Upper lobe of left lung (tissue), 6 donors: Measurements from ENCODE around the gene CSK. TPM values are rescaled to one million over a fixed set of nuclear protein-coding genes. Genes with fewer than 3 reads are reported as not detected.

Source experiments
- ATAC-seq, 2 donors: fragments of 200-7000 bp; cut with Tn5 transposase; one replicate each; pipeline ENCODE4 v1.9.1; 2022; ENCODE audit warnings: mild to moderate bottlenecking in 2 of 2, moderate library complexity in 2 of 2; ENCODE audit not compliant: low FRiP score in 2 of 2
- DNase-seq, 2 donors: peaks; one replicate each; pipeline ENCODE4 v3.0.0-alpha.2; 2019 to 2020
- H3K27ac ChIP-seq, 4 donors: fragments of 200-600 bp; sonication (generic); one replicate each; pipeline ENCODE4 v1.5.1; 2016 to 2019
- H3K27me3 ChIP-seq, 4 donors: fragments of 200-600 bp; sonication (generic); one replicate each; pipeline ENCODE4 v1.5.1; 2017 to 2019
- H3K36me3 ChIP-seq, 4 donors: fragments of 200-600 bp; sonication (generic); one replicate each; pipeline ENCODE4 v1.5.1; 2016 to 2019
- H3K4me1 ChIP-seq, 4 donors: fragments of 200-600 bp; sonication (generic); one replicate each; pipeline ENCODE4 v1.5.1; 2018 to 2019
- H3K4me3 ChIP-seq, 4 donors: fragments of 200-600 bp; sonication (generic); one replicate each; pipeline ENCODE4 v1.5.1; 2017 to 2019; ENCODE audit warnings: mild to moderate bottlenecking in 2 of 4, moderate library complexity in 1 of 4
- H3K9me3 ChIP-seq, 4 donors: fragments of 200-600 bp; sonication (generic); one replicate each; pipeline ENCODE4 v1.5.1; 2018 to 2019
- EP300 ChIP-seq, 4 donors: sonication (generic); formaldehyde crosslinking; IDR thresholded peaks; one replicate each; pipeline ENCODE4 v1.5.1; 2017; ENCODE audit warnings: antibody characterized with exemption in 4 of 4, control low read depth in 2 of 4
- POLR2A ChIP-seq, 4 donors: fragments of 450-650 bp; IDR thresholded peaks; one replicate each; pipeline ENCODE4 v1.5.1; 2016 to 2017; ENCODE audit warnings: antibody characterized with exemption in 4 of 4, mild to moderate bottlenecking in 2 of 4
- POLR2AphosphoS5 ChIP-seq, 2 donors: sonication (generic); formaldehyde crosslinking; IDR thresholded peaks; one replicate each; pipeline ENCODE4 v1.5.1; 2017; ENCODE audit warnings: antibody characterized with exemption in 2 of 2
- WGBS, 2 donors: methylation state at CpG; one replicate each; pipeline ENCODE4 v1.1.5; 2017 to 2018; 5-methylcytosine and 5-hydroxymethylcytosine counted together
- total RNA-seq, 6 donors: library from RNA; depleted of rRNA in 4 of 6; stranded (reverse); fragments of >200 nt in 4 of 6; gene quantifications; one replicate each; pipeline versions ENCODE4 v1.1.0 to v1.2.1, GENCODE V29; 2016 to 2021
- TF ChIP-seq, protein P1 (sequence below), 6 experiments: fragments of 450-650 bp in 4 of 6; fragments of 200-600 bp in 2 of 6; sonication (generic) in 2 of 6; IDR thresholded peaks; one replicate each; pipeline ENCODE4 v1.5.1; 2016 to 2019; ENCODE audit warnings: antibody characterized with exemption in 6 of 6
- donor health status: DM: no; HTN: no; CAD: no; lungs with moderate emphysema.
- donor health status: DM: no; HTN: yes; CAD: no; lungs with severe emphysema.

CSK gene
- total RNA-seq, 6 donors from 2014 or later = 32.7 to 104 (median 64.8) TPM

DNA sequence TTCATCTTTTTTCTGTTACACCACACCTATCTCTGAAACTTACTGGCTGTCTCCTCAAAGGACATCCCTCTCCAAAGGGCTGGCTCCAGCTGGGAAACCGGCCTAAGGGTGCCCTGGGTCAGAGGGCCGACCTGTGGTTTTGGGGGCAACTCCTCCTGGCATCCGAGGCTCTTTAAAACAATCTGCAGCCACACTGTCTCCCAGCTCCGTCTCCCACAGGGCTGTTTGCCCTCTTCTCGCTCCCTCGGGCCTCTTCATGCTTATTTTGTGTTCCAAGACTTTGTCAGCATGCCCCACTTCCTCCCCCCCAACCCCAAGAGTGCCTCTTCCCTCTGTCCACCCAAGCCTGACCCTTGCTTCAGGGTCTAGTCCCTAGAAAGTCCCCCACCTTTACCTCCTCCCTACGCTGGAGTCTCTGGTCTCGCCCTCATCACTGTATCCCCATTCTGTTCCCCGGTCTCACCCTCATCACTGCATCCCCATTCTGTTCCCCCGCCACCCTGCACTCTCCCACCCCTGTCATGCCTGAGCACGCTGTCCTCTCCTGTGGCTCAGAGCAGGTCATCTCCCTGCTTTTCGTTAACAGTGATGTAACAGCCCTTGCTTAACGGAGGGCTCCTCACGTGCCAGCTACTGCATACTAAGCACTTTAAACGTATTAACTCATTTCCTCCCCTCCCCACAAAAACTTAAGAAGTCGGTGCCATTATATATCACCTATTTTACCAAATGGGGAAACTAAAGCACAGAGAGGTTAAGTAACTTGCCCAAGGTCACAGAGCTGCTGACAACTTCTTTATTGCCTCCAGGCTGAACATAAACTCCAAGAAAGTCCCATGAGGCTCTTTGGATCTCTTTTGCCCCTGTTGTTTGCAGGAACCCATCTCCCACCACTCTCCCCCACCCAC lies 1.1 kb upstream of the CSK start:
- ATAC-seq (peak in 1 of 2 donors; percentile 2), DNase-seq (peak in 1 of 2 donors; percentile 78)
- Histone ChIP-seq H3K36me3 (no peaks in the 10 kb centered on the region), H3K27me3 (no peaks in the 10 kb centered on the region), H3K4me3 (peak overlapping the region in 3 of 4 donors; percentile 86 to 90 (median 89)), H3K9me3 (no peaks in the 10 kb centered on the region), H3K4me1 (peaks cover 67 to 81% (median 75%) of the 10 kb centered on the region in 4 donors), H3K27ac (peak overlapping the region; percentile 58 to 98 (median 70))
- TF ChIP-seq POLR2A (IDR thresholded peaks at IDR 0.05) = peak in 1 of 4 donors; percentile 39
- TF ChIP-seq POLR2AphosphoS5 (IDR thresholded peaks at IDR 0.05) = peak in 1 of 2 donors; percentile 35
- TF ChIP-seq, protein P1, sequence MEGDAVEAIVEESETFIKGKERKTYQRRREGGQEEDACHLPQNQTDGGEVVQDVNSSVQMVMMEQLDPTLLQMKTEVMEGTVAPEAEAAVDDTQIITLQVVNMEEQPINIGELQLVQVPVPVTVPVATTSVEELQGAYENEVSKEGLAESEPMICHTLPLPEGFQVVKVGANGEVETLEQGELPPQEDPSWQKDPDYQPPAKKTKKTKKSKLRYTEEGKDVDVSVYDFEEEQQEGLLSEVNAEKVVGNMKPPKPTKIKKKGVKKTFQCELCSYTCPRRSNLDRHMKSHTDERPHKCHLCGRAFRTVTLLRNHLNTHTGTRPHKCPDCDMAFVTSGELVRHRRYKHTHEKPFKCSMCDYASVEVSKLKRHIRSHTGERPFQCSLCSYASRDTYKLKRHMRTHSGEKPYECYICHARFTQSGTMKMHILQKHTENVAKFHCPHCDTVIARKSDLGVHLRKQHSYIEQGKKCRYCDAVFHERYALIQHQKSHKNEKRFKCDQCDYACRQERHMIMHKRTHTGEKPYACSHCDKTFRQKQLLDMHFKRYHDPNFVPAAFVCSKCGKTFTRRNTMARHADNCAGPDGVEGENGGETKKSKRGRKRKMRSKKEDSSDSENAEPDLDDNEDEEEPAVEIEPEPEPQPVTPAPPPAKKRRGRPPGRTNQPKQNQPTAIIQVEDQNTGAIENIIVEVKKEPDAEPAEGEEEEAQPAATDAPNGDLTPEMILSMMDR (IDR thresholded peaks at IDR 0.05) = peak in 1 of 6 experiments; percentile 6
- TF ChIP-seq EP300 (IDR thresholded peaks at IDR 0.05) = no peak
- 39 to 46% methylated on average over 16 of the region's 16 CpGs for WGBS, 2 donors

DNA sequence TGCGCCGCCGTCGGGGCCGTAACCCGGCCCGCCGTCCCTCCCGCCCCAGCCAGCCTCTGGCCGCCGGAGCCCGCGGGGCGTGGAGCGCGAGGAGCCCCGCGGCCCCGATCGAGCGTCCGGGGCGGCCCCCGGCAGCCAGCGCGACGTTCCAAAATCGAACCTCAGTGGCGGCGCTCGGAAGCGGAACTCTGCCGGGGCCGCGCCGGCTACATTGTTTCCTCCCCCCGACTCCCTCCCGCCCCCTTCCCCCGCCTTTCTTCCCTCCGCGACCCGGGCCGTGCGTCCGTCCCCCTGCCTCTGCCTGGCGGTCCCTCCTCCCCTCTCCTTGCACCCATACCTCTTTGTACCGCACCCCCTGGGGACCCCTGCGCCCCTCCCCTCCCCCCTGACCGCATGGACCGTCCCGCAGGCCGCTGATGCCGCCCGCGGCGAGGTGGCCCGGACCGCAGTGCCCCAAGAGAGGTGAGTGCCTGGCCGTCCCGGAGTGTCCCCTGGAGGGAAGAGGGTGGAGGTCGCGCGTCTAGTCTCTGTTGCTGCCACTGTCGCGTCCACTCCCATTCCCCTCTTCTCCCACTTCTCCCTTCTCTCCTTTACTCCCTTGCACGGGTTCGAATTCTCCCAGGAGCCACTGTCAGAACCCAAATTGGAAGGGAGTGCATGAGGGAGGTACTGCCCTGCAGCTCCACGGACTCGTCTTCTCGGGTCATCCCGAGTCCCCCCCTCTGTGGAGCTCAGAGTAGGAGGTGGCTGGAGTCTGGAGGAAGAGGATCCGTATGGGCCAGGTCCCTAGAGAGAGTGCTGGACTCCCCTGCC lies 585 bp downstream of the CSK start:
- DNase-seq = peak; percentile 52 to 92
- TF ChIP-seq, protein P1 (IDR thresholded peaks at IDR 0.05) = no peak
- TF ChIP-seq POLR2A (IDR thresholded peaks at IDR 0.05) (no peak), POLR2AphosphoS5 (IDR thresholded peaks at IDR 0.05) (no peak), EP300 (IDR thresholded peaks at IDR 0.05) (no peak)
- 1% methylated on average over 30 to 42 of the region's 72 CpGs for WGBS, 2 donors
- Histone ChIP-seq H3K27me3 (no peaks in the 10 kb centered on the region), H3K36me3 (no peaks in the 10 kb centered on the region), H3K4me1 (peaks cover 72 to 85% (median 77%) of the 10 kb centered on the region in 4 donors), H3K9me3 (no peaks in the 10 kb centered on the region), H3K27ac (peak overlapping the region; percentile 88 to 99 (median 96)), H3K4me3 (peak overlapping the region; percentile 82 to 90 (median 88))
- peak; percentile 2 to 52 for ATAC-seq

- peak in 1 of 2 donors; percentile 36 for TF ChIP-seq POLR2AphosphoS5 (IDR thresholded peaks at IDR 0.05)
- TF ChIP-seq POLR2A (IDR thresholded peaks at IDR 0.05) = no peak
- Histone ChIP-seq H3K9me3 (no peaks in the 10 kb centered on the region), H3K36me3 (no peaks in the 10 kb centered on the region), H3K27me3 (no peaks in the 10 kb centered on the region), H3K27ac (peak overlapping the region; percentile 88 to 99 (median 96)), H3K4me3 (peak overlapping the region; percentile 82 to 90 (median 88)), H3K4me1 (peaks cover 74 to 85% (median 78%) of the 10 kb centered on the region in 4 donors)
- ATAC-seq (peak; percentile 3 to 5), DNase-seq (peak; percentile 57 to 67)
- 5 to 10% methylated on average over 4 to 13 of the region's 13 CpGs for WGBS, 2 donors
These were observed 1.4 kb downstream of the CSK start for GRCh38 chr15:74783072-74783807.

- Histone ChIP-seq H3K27ac (peak overlapping the region; percentile 88 to 99 (median 96)), H3K27me3 (no peaks in the 10 kb centered on the region), H3K9me3 (no peaks in the 10 kb centered on the region), H3K4me3 (peak overlapping the region in 3 of 4 donors; percentile 86 to 90 (median 89)), H3K4me1 (peaks cover 75 to 90% (median 79%) of the 10 kb centered on the region in 4 donors), H3K36me3 (no peaks in the 10 kb centered on the region)
- no peak for TF ChIP-seq EP300 (IDR thresholded peaks at IDR 0.05)
- TF ChIP-seq, protein P1 (IDR thresholded peaks at IDR 0.05) = no peak
- no peak for TF ChIP-seq POLR2AphosphoS5 (IDR thresholded peaks at IDR 0.05)
- DNase-seq (no peak), ATAC-seq (no peak)
- 11 to 39% methylated on average over 3 of the region's 3 CpGs for WGBS, 2 donors
These were observed 1.9 kb downstream of the CSK start for GRCh38 chr15:74783808-74784175.
